ENCODE data around the gene SMCO4.

DNA sequence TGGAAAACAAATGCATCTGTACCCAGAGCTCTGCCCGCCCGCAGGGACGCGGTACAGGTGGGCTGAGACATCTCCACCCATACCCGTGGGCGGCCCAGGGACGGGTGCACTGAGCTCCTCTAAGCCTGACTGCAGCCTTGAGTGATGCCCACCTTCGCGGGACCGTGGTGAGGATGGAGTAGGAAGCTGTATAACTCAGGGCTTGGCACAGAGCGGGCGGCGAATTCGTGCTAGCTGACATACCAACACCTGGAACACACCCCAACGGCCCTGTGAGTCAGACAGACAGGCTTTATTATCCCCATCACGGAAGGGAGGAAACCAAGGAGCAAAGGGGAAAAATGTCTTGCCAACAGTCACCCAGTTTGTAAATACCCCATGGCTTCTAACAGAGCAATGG is 61.9 kb downstream of the SMCO4 start:
- TF ChIP-seq, protein P1, sequence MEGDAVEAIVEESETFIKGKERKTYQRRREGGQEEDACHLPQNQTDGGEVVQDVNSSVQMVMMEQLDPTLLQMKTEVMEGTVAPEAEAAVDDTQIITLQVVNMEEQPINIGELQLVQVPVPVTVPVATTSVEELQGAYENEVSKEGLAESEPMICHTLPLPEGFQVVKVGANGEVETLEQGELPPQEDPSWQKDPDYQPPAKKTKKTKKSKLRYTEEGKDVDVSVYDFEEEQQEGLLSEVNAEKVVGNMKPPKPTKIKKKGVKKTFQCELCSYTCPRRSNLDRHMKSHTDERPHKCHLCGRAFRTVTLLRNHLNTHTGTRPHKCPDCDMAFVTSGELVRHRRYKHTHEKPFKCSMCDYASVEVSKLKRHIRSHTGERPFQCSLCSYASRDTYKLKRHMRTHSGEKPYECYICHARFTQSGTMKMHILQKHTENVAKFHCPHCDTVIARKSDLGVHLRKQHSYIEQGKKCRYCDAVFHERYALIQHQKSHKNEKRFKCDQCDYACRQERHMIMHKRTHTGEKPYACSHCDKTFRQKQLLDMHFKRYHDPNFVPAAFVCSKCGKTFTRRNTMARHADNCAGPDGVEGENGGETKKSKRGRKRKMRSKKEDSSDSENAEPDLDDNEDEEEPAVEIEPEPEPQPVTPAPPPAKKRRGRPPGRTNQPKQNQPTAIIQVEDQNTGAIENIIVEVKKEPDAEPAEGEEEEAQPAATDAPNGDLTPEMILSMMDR (conservative IDR thresholded peaks at IDR 0.05; ENCODE audit: low read depth, low read length), result no peak
- TF ChIP-seq EZH2 (IDR thresholded peaks at IDR 0.05; ENCODE audit: borderline replicate concordance, low read depth, low read length, poor library complexity, severe bottlenecking), result no peak
